ENCODE results near the gene PPP1R15A.
"Not testable (repeated sequence)": the region's sequence is repeated elsewhere in the genome, so short reads cannot be mapped to it uniquely, and the experiment has no call there.

PPP1R15A gene

DNA sequence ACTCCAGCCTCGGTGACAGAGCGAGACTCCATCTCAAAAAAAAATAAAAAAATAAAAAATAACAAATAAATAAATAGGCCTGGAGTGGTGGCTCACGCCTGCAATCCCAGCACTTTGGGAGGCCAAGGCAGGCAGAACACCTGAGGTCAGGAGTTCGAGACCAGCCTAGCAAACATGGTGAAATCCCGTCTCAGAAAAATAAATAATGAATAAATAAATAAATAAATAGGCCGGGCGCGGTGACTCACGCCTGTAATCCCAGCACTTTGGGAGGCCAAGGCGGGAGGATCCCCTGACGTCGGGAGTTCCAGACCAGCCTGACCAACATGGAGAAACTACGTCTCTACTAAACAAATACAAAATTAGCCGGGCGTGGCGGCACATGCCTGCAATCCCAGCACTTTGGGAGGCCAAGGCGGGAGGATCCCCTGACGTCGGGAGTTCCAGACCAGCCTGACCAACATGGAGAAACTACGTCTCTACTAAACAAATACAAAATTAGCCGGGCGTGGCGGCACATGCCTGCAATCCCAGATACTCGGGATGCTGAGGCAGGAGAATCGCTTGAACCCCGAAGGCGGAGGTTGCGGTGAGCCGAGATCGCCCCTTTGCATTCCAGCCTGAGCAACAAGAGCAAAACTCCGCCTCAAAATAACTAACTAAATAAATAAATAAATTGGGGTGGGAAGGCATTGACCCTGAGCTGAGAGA is 595 bp upstream of the PPP1R15A start:
- Histone ChIP-seq H3K4me1 (ENCODE audit: control insufficient read depth in 1 of 2, insufficient read depth in 2 of 2, low read length in 2 of 2) (peaks cover 41 to 49% of the 10 kb centered on the region in 2 donors), H3K36me3 (ENCODE audit: control insufficient read depth in 1 of 2, insufficient read depth in 2 of 2, low read length in 2 of 2) (peaks cover 14 to 27% of the 10 kb centered on the region in 2 donors), H3K4me3 (ENCODE audit: low read depth in 1 of 2, low read length in 2 of 2) (peak overlapping the region in 1 of 2 donors; percentile 98)
- not testable (repeated sequence) for H3K9me3 ChIP-seq (ENCODE audit: control insufficient read depth in 1 of 2, low read length in 2 of 2); H3K27ac ChIP-seq (ENCODE audit: low read depth, low read length); H3K27me3 ChIP-seq (ENCODE audit: control insufficient read depth in 1 of 2, insufficient read depth in 2 of 2, low read length in 2 of 2); H3K9ac ChIP-seq (ENCODE audit: low read depth in 1 of 2, low read length in 2 of 2)

GRCh38 chr19:48872884-48873475 is 759 bp downstream of the PPP1R15A start:
- Histone ChIP-seq H3K4me1 (ENCODE audit: control insufficient read depth in 1 of 2, insufficient read depth in 2 of 2, low read length in 2 of 2) (peaks cover 27 to 38% of the 10 kb centered on the region in 2 donors), H3K4me3 (ENCODE audit: low read depth in 1 of 2, low read length in 2 of 2) (peak overlapping the region; percentile 92 to 98), H3K27me3 (ENCODE audit: control insufficient read depth in 1 of 2, insufficient read depth in 2 of 2, low read length in 2 of 2) (no peaks in the 10 kb centered on the region), H3K27ac (ENCODE audit: low read depth, low read length) (peak overlapping the region; percentile 100), H3K36me3 (ENCODE audit: control insufficient read depth in 1 of 2, insufficient read depth in 2 of 2, low read length in 2 of 2) (peaks cover 14 to 27% of the 10 kb centered on the region in 2 donors), H3K9ac (ENCODE audit: low read depth in 1 of 2, low read length in 2 of 2) (peak overlapping the region; percentile 100), H3K9me3 (ENCODE audit: control insufficient read depth in 1 of 2, low read length in 2 of 2) (no peaks in the 10 kb centered on the region)

GRCh38 chr19:48873476-48874302 is 1.5 kb downstream of the PPP1R15A start:
- no peaks in the 10 kb centered on the region for H3K27me3 ChIP-seq (ENCODE audit: control insufficient read depth in 1 of 2, insufficient read depth in 2 of 2, low read length in 2 of 2)
- peak overlapping the region; percentile 92 to 98 for H3K4me3 ChIP-seq (ENCODE audit: low read depth in 1 of 2, low read length in 2 of 2)
- H3K4me1 ChIP-seq (ENCODE audit: control insufficient read depth in 1 of 2, insufficient read depth in 2 of 2, low read length in 2 of 2): peaks cover 25 to 38% of the 10 kb centered on the region in 2 donors
- H3K9me3 ChIP-seq (ENCODE audit: control insufficient read depth in 1 of 2, low read length in 2 of 2): no peaks in the 10 kb centered on the region
- H3K27ac ChIP-seq (ENCODE audit: low read depth, low read length): peak overlapping the region; percentile 100
- peak overlapping the region; percentile 100 for H3K9ac ChIP-seq (ENCODE audit: low read depth in 1 of 2, low read length in 2 of 2)
- peaks cover 14 to 29% of the 10 kb centered on the region in 2 donors for H3K36me3 ChIP-seq (ENCODE audit: control insufficient read depth in 1 of 2, insufficient read depth in 2 of 2, low read length in 2 of 2)

DNA sequence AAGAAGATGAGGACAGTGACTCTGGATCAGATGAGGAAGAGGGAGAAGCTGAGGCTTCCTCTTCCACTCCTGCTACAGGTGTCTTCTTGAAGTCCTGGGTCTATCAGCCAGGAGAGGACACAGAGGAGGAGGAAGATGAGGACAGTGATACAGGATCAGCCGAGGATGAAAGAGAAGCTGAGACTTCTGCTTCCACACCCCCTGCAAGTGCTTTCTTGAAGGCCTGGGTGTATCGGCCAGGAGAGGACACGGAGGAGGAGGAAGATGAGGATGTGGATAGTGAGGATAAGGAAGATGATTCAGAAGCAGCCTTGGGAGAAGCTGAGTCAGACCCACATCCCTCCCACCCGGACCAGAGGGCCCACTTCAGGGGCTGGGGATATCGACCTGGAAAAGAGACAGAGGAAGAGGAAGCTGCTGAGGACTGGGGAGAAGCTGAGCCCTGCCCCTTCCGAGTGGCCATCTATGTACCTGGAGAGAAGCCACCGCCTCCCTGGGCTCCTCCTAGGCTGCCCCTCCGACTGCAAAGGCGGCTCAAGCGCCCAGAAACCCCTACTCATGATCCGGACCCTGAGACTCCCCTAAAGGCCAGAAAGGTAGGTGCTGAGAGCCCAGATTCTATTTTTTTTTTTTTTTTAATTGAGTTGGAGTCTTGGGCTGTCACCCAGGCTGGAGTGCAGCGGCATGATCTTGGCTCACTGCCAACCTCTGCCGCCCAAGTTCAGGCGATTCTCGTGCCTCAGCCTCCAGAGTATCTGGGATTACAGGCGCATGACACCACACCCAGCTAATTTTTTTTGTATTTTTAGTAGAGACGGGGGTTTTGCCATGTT is 2.3 kb downstream of the PPP1R15A start:
- no peaks in the 10 kb centered on the region for H3K9me3 ChIP-seq (ENCODE audit: control insufficient read depth in 1 of 2, low read length in 2 of 2)
- H3K9ac ChIP-seq (ENCODE audit: low read depth in 1 of 2, low read length in 2 of 2): peak overlapping the region; percentile 100
- peaks cover 14 to 32% of the 10 kb centered on the region in 2 donors for H3K36me3 ChIP-seq (ENCODE audit: control insufficient read depth in 1 of 2, insufficient read depth in 2 of 2, low read length in 2 of 2)
- H3K4me1 ChIP-seq (ENCODE audit: control insufficient read depth in 1 of 2, insufficient read depth in 2 of 2, low read length in 2 of 2): peaks cover 24 to 38% of the 10 kb centered on the region in 2 donors
- H3K4me3 ChIP-seq (ENCODE audit: low read depth in 1 of 2, low read length in 2 of 2): peak overlapping the region; percentile 92 to 98
- H3K27me3 ChIP-seq (ENCODE audit: control insufficient read depth in 1 of 2, insufficient read depth in 2 of 2, low read length in 2 of 2): no peaks in the 10 kb centered on the region
- H3K27ac ChIP-seq (ENCODE audit: low read depth, low read length): peak overlapping the region; percentile 100

GRCh38 chr19:48876043-48876981 is 4.1 kb downstream of the PPP1R15A start:
- not testable (repeated sequence) for H3K27me3 ChIP-seq (ENCODE audit: control insufficient read depth in 1 of 2, insufficient read depth in 2 of 2, low read length in 2 of 2); H3K9me3 ChIP-seq (ENCODE audit: control insufficient read depth in 1 of 2, low read length in 2 of 2); H3K27ac ChIP-seq (ENCODE audit: low read depth, low read length)
- peaks cover 24 to 38% of the 10 kb centered on the region in 2 donors for H3K4me1 ChIP-seq (ENCODE audit: control insufficient read depth in 1 of 2, insufficient read depth in 2 of 2, low read length in 2 of 2)
- peak overlapping the region; percentile 50 to 100 for H3K9ac ChIP-seq (ENCODE audit: low read depth in 1 of 2, low read length in 2 of 2)
- peak overlapping the region; percentile 92 to 98 for H3K4me3 ChIP-seq (ENCODE audit: low read depth in 1 of 2, low read length in 2 of 2)
- H3K36me3 ChIP-seq (ENCODE audit: control insufficient read depth in 1 of 2, insufficient read depth in 2 of 2, low read length in 2 of 2): peaks cover 14 to 32% of the 10 kb centered on the region in 2 donors

DNA sequence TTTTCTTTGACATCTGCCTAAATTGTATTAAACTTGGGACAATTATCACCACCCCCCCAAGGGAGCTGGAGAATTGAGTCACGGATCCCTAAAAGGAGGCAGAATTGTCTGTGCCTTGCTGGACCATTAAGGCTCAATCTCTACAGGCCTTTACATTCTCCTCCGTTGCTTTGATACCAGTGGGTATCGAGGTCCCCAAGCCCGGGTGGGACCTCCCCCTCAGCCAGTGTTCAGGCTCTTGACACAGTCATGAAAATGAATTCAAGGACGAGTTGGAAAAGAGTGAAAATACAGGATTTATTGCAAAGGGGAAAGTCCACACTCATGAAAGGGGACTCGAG is 5.6 kb downstream of the PPP1R15A start:
- H3K9ac ChIP-seq (ENCODE audit: low read depth in 1 of 2, low read length in 2 of 2): no peak overlapping the region
- no peak overlapping the region for H3K4me3 ChIP-seq (ENCODE audit: low read depth in 1 of 2, low read length in 2 of 2)
- H3K27ac ChIP-seq (ENCODE audit: low read depth, low read length): no peak overlapping the region
- H3K36me3 ChIP-seq (ENCODE audit: control insufficient read depth in 1 of 2, insufficient read depth in 2 of 2, low read length in 2 of 2): peaks cover 14 to 32% of the 10 kb centered on the region in 2 donors
- H3K9me3 ChIP-seq (ENCODE audit: control insufficient read depth in 1 of 2, low read length in 2 of 2): no peaks in the 10 kb centered on the region
- H3K27me3 ChIP-seq (ENCODE audit: control insufficient read depth in 1 of 2, insufficient read depth in 2 of 2, low read length in 2 of 2): no peaks in the 10 kb centered on the region
- peaks cover 24 to 38% of the 10 kb centered on the region in 2 donors for H3K4me1 ChIP-seq (ENCODE audit: control insufficient read depth in 1 of 2, insufficient read depth in 2 of 2, low read length in 2 of 2)

DNA sequence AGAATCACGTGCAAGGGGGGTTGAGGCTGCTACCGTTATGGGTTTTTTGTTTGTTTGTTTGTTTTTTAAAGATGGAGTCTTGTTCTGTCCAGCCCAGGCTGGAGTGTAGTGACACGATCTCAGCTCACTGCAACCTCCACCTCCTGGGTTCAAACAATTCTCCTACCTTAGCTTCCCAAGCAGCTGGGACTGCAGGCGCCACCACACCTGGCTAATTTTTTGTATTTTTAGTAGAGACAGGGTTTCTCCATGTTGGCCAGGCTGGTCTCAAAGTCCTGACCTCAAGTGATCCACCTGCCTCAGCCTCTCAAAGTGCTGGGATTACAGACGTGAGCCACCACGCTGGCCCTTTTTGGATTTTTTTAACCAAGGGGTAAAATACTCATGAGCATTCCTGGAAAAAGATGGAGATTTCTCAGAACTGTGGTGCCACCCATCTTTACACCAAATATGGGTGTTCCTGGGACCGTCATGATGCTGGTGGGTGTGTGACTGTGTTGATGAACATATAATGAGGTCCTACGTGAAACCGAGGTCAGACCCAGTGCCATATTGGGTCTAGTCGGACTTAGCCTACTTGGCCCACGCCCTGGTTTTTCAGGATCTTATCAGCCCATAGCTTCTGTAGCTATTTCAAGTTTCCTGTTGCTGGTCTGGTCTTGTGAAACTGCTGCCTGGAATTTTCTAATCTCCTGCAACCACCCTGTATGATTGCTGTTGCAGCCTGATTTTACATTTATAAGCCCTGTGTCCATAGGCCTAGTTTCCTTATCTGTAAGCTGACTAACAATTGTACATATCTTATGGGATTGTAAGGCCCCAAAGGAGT is 6.2 kb downstream of the PPP1R15A start:
- Histone ChIP-seq H3K4me3 (ENCODE audit: low read depth in 1 of 2, low read length in 2 of 2) (no peak overlapping the region), H3K27me3 (ENCODE audit: control insufficient read depth in 1 of 2, insufficient read depth in 2 of 2, low read length in 2 of 2) (no peaks in the 10 kb centered on the region), H3K4me1 (ENCODE audit: control insufficient read depth in 1 of 2, insufficient read depth in 2 of 2, low read length in 2 of 2) (peaks cover 22 to 34% of the 10 kb centered on the region in 2 donors), H3K27ac (ENCODE audit: low read depth, low read length) (no peak overlapping the region), H3K9ac (ENCODE audit: low read depth in 1 of 2, low read length in 2 of 2) (no peak overlapping the region), H3K9me3 (ENCODE audit: control insufficient read depth in 1 of 2, low read length in 2 of 2) (no peaks in the 10 kb centered on the region), H3K36me3 (ENCODE audit: control insufficient read depth in 1 of 2, insufficient read depth in 2 of 2, low read length in 2 of 2) (peaks cover 12 to 32% of the 10 kb centered on the region in 2 donors)

DNA sequence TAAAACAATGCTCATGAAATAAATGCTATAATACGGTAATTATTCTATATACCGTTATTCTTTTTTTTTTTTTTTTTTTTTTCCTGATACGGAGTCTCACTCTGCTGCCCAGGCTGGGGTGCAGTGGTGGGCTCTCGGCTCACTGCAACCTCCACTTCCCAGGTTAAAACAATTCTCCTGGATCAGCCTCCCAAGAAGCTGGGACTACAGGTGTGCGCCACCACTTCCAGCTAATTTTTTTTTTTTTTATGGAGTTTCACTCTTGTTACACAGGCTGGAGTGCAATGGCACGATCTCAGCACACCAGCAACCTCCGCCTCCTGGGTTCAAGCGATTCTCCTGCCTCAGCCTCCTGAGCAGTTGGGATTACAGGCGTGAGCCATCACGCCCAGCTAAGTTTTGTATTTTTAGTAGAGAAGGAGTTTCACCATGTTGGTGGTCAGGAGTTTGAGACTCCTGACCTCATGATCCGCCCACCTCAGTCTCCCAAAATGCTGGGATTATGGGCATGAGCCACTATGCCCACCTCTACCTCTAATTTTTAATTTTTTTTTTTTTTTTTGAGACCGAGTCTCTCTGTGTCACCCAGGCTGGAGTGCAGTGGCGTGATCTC is 6.9 kb downstream of the PPP1R15A start:
- Histone ChIP-seq H3K27ac (ENCODE audit: low read depth, low read length) (no peak overlapping the region), H3K4me3 (ENCODE audit: low read depth in 1 of 2, low read length in 2 of 2) (no peak overlapping the region), H3K9ac (ENCODE audit: low read depth in 1 of 2, low read length in 2 of 2) (no peak overlapping the region), H3K4me1 (ENCODE audit: control insufficient read depth in 1 of 2, insufficient read depth in 2 of 2, low read length in 2 of 2) (peaks cover 14 to 27% of the 10 kb centered on the region in 2 donors), H3K9me3 (ENCODE audit: control insufficient read depth in 1 of 2, low read length in 2 of 2) (no peaks in the 10 kb centered on the region), H3K36me3 (ENCODE audit: control insufficient read depth in 1 of 2, insufficient read depth in 2 of 2, low read length in 2 of 2) (peaks cover 5 to 28% of the 10 kb centered on the region in 2 donors), H3K27me3 (ENCODE audit: control insufficient read depth in 1 of 2, insufficient read depth in 2 of 2, low read length in 2 of 2) (no peaks in the 10 kb centered on the region)

Measured in duodenal mucosa (tissue), 2 donors.